Kidney epithelial cell (primary cell): Measurements from ENCODE around the gene MYOD1. TPM values are rescaled to one million over a fixed set of nuclear protein-coding genes. Genes with fewer than 3 reads are reported as not detected.

ENCODE experiments used
- DNase-seq: peaks from one replicate; pipeline ENCODE4 v3.0.0-alpha.2; 2010; ENCODE audit warnings: low read depth
- H3K27me3 ChIP-seq: 2 replicates; pipeline ENCODE4 v1.6.0; 2011; ENCODE audit warnings: low read length; ENCODE audit not compliant: control insufficient read depth, insufficient read depth
- H3K36me3 ChIP-seq: 2 replicates; pipeline ENCODE4 v1.5.1; 2011; ENCODE audit warnings: low read length; ENCODE audit not compliant: control insufficient read depth, insufficient read depth
- H3K4me3 ChIP-seq: 2 replicates; pipeline ENCODE4 v1.5.1; 2011; ENCODE audit warnings: low read depth, mild to moderate bottlenecking, control low read depth, low read length
- total RNA-seq: library from RNA; depleted of rRNA; stranded (reverse); fragments of >200 nt; gene quantifications from 2 replicates; pipeline ENCODE4 v1.2.3, GENCODE V29; 2015
- TF ChIP-seq, protein P1 (sequence below): IDR thresholded peaks from 2 replicates; pipeline ENCODE4 v1.5.1; 2011; ENCODE audit warnings: mild to moderate bottlenecking, moderate library complexity, low read length, control low read depth, inconsistent platforms; ENCODE audit not compliant: insufficient read depth, poor library complexity, severe bottlenecking

Gene MYOD1
- total RNA-seq, 1 donor from 2014 or later = not detected

DNA sequence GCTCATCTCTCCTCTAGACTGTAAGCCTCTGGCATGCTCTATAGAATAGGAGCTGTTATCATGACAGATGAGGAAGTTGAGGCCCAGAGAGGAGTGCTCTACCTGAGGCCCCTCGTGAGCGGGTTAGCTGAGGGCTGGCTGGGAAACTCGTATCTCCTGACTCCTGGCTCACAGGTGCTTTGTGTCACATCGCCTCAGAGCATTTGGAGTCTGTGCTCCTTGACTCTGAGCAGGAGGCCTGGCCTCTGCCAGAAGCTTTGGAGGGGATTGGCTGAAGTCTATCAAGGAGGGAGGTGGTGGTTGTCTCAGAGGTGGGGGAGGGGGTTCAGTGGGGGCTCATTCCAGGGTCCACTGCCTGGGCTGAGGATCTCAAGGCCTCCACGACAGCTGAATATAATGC lies 22.6 kb downstream of the MYOD1 start:
- Histone ChIP-seq H3K4me3 (no peak overlapping the region), H3K27me3 (peaks cover 46% of the 10 kb centered on the region), H3K36me3 (no peaks in the 10 kb centered on the region)
- TF ChIP-seq, protein P1, sequence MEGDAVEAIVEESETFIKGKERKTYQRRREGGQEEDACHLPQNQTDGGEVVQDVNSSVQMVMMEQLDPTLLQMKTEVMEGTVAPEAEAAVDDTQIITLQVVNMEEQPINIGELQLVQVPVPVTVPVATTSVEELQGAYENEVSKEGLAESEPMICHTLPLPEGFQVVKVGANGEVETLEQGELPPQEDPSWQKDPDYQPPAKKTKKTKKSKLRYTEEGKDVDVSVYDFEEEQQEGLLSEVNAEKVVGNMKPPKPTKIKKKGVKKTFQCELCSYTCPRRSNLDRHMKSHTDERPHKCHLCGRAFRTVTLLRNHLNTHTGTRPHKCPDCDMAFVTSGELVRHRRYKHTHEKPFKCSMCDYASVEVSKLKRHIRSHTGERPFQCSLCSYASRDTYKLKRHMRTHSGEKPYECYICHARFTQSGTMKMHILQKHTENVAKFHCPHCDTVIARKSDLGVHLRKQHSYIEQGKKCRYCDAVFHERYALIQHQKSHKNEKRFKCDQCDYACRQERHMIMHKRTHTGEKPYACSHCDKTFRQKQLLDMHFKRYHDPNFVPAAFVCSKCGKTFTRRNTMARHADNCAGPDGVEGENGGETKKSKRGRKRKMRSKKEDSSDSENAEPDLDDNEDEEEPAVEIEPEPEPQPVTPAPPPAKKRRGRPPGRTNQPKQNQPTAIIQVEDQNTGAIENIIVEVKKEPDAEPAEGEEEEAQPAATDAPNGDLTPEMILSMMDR = no peak
- DNase-seq = no peak

DNA sequence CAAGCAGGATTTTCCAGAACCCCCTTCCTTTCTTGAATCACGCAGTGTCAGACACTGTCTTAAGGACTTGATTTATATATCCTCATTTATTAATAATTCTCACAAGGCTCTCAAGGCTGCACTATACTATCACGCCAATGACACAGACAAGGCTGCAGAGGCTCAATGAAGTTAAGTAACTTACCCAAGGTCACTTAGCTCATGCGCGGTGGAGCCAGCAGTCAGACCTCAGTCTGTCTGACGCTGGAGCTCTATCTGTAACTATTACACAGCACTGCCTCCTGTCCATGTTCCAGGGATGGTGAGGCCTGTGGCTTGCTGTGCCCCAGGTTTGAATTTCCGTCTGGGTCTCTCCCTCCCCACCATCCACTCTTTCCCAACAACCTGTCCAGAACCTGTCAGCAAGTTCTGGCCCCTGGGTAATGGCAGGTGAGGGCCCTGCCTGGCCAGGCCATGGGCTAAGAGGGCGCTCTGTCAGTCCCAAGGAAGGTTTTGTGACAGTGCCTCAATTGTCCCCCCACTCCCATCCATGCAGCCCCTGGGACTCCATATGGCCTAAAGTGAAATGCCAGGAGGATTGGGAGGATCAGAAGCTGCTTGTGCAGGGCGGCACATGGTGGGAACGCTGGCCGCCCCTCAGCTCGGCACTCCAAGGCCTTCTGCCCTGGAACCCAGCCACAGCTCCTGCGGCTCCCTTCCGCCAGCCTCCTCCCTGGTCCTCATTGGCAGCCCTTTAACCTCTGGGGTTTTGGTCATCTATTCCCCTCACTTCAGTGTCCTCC lies 23.8 kb downstream of the MYOD1 start:
- Histone ChIP-seq H3K4me3 (no peak overlapping the region), H3K27me3 (peaks cover 38% of the 10 kb centered on the region), H3K36me3 (no peaks in the 10 kb centered on the region)
- no peak for DNase-seq
- TF ChIP-seq, protein P1 = no peak

DNA sequence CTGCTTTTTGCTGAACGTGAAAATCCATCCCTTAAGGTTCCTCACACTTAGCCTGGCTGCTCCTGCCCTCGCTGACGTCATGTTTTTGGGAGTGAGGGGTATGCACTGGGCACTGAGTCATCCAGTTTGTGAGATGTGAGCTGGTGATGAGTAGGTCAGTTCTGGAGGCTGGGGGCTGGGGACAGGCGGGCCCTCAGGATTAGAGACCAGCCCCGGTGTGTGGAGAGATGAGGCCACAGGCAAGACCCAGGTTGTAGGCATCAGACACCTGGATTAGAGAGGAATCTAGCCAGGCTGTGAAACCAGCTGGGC lies 24.4 kb downstream of the MYOD1 start:
- Histone ChIP-seq H3K27me3 (peaks cover 33% of the 10 kb centered on the region), H3K36me3 (no peaks in the 10 kb centered on the region), H3K4me3 (no peak overlapping the region)
- TF ChIP-seq, protein P1 = no peak
- DNase-seq = no peak

DNA sequence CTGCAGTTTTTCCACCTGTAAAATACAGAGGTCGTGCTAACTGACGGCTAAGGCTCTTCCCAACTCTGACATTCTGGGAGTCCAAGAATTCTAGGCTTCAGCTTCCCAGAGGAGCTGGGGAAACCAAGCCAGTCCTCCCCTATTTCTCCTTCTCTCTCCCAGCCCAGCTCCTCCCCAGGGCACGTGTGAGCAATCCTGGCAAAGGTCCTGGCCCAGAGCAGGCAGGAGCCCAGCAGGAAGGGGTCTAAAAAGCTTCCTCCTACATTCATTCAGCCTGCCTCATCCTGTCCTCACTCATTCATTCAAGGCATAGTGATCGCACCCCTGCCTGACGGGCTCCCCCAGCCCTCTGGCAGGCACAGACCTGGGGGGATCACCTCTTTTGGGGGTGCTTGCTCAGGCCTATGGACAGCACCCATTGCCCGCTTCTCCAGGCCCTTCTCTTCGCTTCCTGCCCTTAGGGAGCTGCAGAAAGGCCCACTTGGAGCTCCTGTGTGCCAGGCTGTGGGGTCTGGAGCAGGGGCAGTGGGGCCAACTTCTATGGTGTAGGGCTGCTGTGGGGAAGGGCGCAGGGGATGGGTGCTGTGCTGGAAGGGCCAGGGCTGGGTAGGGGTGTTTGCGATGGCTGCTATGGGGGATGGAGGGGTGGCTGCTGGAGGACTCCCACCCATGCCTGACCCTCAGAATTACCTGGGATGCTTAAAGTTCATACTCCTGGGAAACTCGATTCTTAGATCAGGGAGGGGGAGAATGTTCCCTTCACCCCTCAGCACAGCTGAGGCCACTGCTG lies 25.0 kb downstream of the MYOD1 start:
- H3K4me3 ChIP-seq = no peak overlapping the region
- peaks cover 27% of the 10 kb centered on the region for H3K27me3 ChIP-seq
- no peak for DNase-seq
- no peaks in the 10 kb centered on the region for H3K36me3 ChIP-seq
- TF ChIP-seq, protein P1 = no peak

- peaks cover 18% of the 10 kb centered on the region for H3K27me3 ChIP-seq
- H3K36me3 ChIP-seq = no peaks in the 10 kb centered on the region
- no peak overlapping the region for H3K4me3 ChIP-seq
- no peak for DNase-seq
- TF ChIP-seq, protein P1 = no peak
Observed at GRCh38 chr11:17745023-17745772, 25.8 kb downstream of the MYOD1 start.
